Natural killer cell (primary cell): ENCODE data around the gene MYF5. TPM values are rescaled to one million over a fixed set of nuclear protein-coding genes. Genes with fewer than 3 reads are reported as not detected.

ENCODE experiments used
- ATAC-seq, 3 donors: fragments of 150-1000 bp in 2 of 3; fragments of 200-7000 bp in 1 of 3; cut with Tn5 transposase; 1 replicate in 1 of 3; 2 replicates in 2 of 3; pipeline ENCODE4 v1.10.0; 2021; ENCODE audit warnings: mild to moderate bottlenecking in 2 of 3, moderate library complexity in 2 of 3
- DNase-seq, 2 donors: peaks; one replicate each; pipeline versions ENCODE4 v3.0.0 to v3.0.0-alpha.2; 2013 to 2021; ENCODE audit warnings: mixed read lengths in 1 of 2
- H3K27ac ChIP-seq: one replicate; pipeline ENCODE4 v1.5.1; 2013; ENCODE audit warnings: mild to moderate bottlenecking, low read length
- H3K27me3 ChIP-seq: one replicate; pipeline ENCODE4 v1.6.1; 2013; ENCODE audit warnings: low read length; ENCODE audit not compliant: control insufficient read depth, insufficient read depth
- H3K36me3 ChIP-seq: one replicate; pipeline ENCODE4 v1.6.1; 2013; ENCODE audit warnings: low read length; ENCODE audit not compliant: control insufficient read depth, insufficient read depth
- H3K4me1 ChIP-seq: one replicate; pipeline ENCODE4 v1.6.1; 2013; ENCODE audit warnings: low read length; ENCODE audit not compliant: control insufficient read depth, insufficient read depth
- H3K4me3 ChIP-seq: one replicate; pipeline ENCODE4 v1.5.1; 2013; ENCODE audit warnings: low read length
- H3K9me3 ChIP-seq: one replicate; pipeline ENCODE4 v1.6.1; 2013; ENCODE audit warnings: low read length; ENCODE audit not compliant: control insufficient read depth, insufficient read depth
- H3K27ac Mint-ChIP-seq, 2 donors: one replicate each; pipeline ENCODE4 v1.8.0; 2022; ENCODE audit warnings: mild to moderate bottlenecking in 2 of 2, mixed read lengths in 2 of 2, moderate library complexity in 1 of 2
- H3K27me3 Mint-ChIP-seq, 2 donors: one replicate each; pipeline ENCODE4 v1.8.0; 2022; ENCODE audit warnings: low read depth in 2 of 2, mixed read lengths in 2 of 2
- H3K36me3 Mint-ChIP-seq: one replicate; pipeline ENCODE4 v1.8.0; 2022; ENCODE audit warnings: mixed read lengths
- H3K4me1 Mint-ChIP-seq, 2 donors: one replicate each; pipeline ENCODE4 v1.8.0; 2022; ENCODE audit warnings: mixed read lengths in 2 of 2
- H3K4me3 Mint-ChIP-seq: one replicate; pipeline ENCODE4 v1.8.0; 2022; ENCODE audit warnings: mild to moderate bottlenecking, moderate library complexity, mixed read lengths
- H3K9me3 Mint-ChIP-seq, 2 donors: one replicate each; pipeline ENCODE4 v1.8.0; 2022; ENCODE audit warnings: mixed read lengths in 2 of 2
- CTCF ChIP-seq: fragments of 200-600 bp; IDR thresholded peaks from one replicate; pipeline ENCODE4 v1.8.0; 2022; ENCODE audit warnings: antibody characterized with exemption
- WGBS: methylation state at CpG from one replicate; pipeline ENCODE4 v1.1.7; 2013; ENCODE audit warnings: missing lambda C conversion rate; ENCODE audit not compliant: insufficient coverage; 5-methylcytosine and 5-hydroxymethylcytosine counted together
- intact Hi-C: fragments of 100-400 bp; cut with micrococcal nuclease; formaldehyde crosslinking; loops from one replicate; pipeline ENCODE4 v1.14.2; 2022
- total RNA-seq, 4 donors: library from RNA; stranded (reverse); fragments of 120-200 nt in 1 of 4; gene quantifications; one replicate each; pipeline versions ENCODE4 v1.2.3 to v1.2.4, GENCODE V29; 2013 to 2022

Gene MYF5
- total RNA-seq, 3 donors from 2014 or later (not counting 1 experiment from before 2014, with no cell fraction given): not detected

DNA sequence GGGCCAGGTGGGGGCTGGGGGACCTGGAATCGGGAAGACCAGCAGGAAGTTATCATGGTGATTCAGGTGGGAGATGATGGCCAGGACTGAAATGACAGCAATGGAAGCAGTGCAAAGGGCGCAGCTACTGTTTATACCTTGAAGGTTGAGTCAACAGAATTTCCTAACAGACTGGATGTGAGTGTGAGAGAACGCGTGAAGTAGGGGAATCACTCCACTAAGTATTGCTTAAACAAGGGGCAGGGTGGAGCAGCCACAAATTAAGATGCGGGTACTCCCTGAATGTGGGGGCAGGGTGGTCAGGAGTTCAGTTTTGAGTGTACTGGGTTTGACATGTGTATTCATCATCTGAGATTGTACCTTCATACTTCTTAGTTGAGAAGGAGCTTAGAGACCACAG lies 45.1 kb downstream of the MYF5 start:
- Mint-ChIP-seq H3K36me3 (no peaks in the 10 kb centered on the region), H3K4me3 (no peak overlapping the region), H3K27me3 (no peaks in the 10 kb centered on the region), H3K4me1 (no peaks in the 10 kb centered on the region), H3K9me3 (peaks cover 4 to 8% of the 10 kb centered on the region in 2 donors), H3K27ac (no peak overlapping the region)
- 72% methylated on average over 5 of the region's 5 CpGs for WGBS
- H3K4me3 ChIP-seq: no peak overlapping the region
- no peaks in the 10 kb centered on the region for H3K4me1 ChIP-seq
- ATAC-seq (no peak), DNase-seq (no peak)
- H3K9me3 ChIP-seq: no peaks in the 10 kb centered on the region
- H3K27ac ChIP-seq: no peak overlapping the region
- TF ChIP-seq CTCF: no peak
- intact Hi-C loops: no loop called here
- H3K36me3 ChIP-seq: no peaks in the 10 kb centered on the region
- H3K27me3 ChIP-seq: no peaks in the 10 kb centered on the region

GRCh38 chr12:80763874-80764273 lies 47.2 kb downstream of the MYF5 start:
- no peaks in the 10 kb centered on the region for H3K27me3 ChIP-seq
- no peak for TF ChIP-seq CTCF
- DNase-seq: no peak
- H3K27ac Mint-ChIP-seq: no peak overlapping the region
- H3K27ac ChIP-seq: no peak overlapping the region
- no peaks in the 10 kb centered on the region for H3K9me3 ChIP-seq
- WGBS: 3% methylated on average over 2 of the region's 4 CpGs
- H3K4me1 ChIP-seq: no peaks in the 10 kb centered on the region
- no peaks in the 10 kb centered on the region for H3K4me1 Mint-ChIP-seq
- no peaks in the 10 kb centered on the region for H3K36me3 Mint-ChIP-seq
- intact Hi-C loops: no loop called here
- H3K27me3 Mint-ChIP-seq: no peaks in the 10 kb centered on the region
- H3K4me3 ChIP-seq: no peak overlapping the region
- H3K4me3 Mint-ChIP-seq: no peak overlapping the region
- ATAC-seq: no peak
- H3K36me3 ChIP-seq: no peaks in the 10 kb centered on the region
- peaks cover 2 to 8% of the 10 kb centered on the region in 2 donors for H3K9me3 Mint-ChIP-seq

GRCh38 chr12:80766210-80766609 lies 49.5 kb downstream of the MYF5 start:
- no peak overlapping the region for H3K27ac Mint-ChIP-seq
- 90% methylated on average over 1 of the region's 1 CpG for WGBS
- Histone ChIP-seq H3K9me3 (no peaks in the 10 kb centered on the region), H3K4me1 (no peaks in the 10 kb centered on the region), H3K27ac (no peak overlapping the region), H3K4me3 (no peak overlapping the region), H3K36me3 (no peaks in the 10 kb centered on the region), H3K27me3 (no peaks in the 10 kb centered on the region)
- H3K9me3 Mint-ChIP-seq: peaks cover 3 to 5% of the 10 kb centered on the region in 2 donors
- intact Hi-C loops: no loop called here
- DNase-seq: no peak
- H3K4me1 Mint-ChIP-seq: no peaks in the 10 kb centered on the region
- no peaks in the 10 kb centered on the region for H3K36me3 Mint-ChIP-seq
- TF ChIP-seq CTCF: no peak
- no peak for ATAC-seq
- no peak overlapping the region for H3K4me3 Mint-ChIP-seq
- H3K27me3 Mint-ChIP-seq: no peaks in the 10 kb centered on the region

DNA sequence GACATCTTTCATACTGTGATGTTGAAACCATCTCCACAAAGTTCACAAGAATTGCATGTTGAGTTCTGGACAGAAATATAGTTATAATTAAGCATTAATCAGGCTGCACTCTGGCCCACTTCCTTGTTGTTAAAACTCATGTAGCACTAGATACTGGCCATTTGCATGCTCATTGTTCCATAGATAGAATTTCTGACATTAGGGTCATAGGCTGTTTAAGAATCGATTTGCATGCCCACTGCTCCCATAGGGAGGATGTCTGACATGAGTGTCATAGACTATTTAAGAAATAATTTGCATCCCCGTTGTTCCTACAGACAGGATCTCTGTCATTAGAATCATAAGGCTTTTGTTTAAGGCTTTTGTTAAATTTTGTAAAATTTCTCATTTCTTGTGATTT lies 50.2 kb downstream of the MYF5 start:
- Mint-ChIP-seq H3K4me3 (no peak overlapping the region), H3K27me3 (no peaks in the 10 kb centered on the region), H3K27ac (no peak overlapping the region), H3K4me1 (no peaks in the 10 kb centered on the region), H3K9me3 (peaks cover 4 to 6% of the 10 kb centered on the region in 2 donors), H3K36me3 (no peaks in the 10 kb centered on the region)
- H3K27ac ChIP-seq: no peak overlapping the region
- no peaks in the 10 kb centered on the region for H3K27me3 ChIP-seq
- ATAC-seq: no peak
- H3K4me1 ChIP-seq: no peaks in the 10 kb centered on the region
- 81% methylated on average over 1 of the region's 2 CpGs for WGBS
- H3K36me3 ChIP-seq: no peaks in the 10 kb centered on the region
- intact Hi-C loops: no loop called here
- DNase-seq: no peak
- no peaks in the 10 kb centered on the region for H3K9me3 ChIP-seq
- H3K4me3 ChIP-seq: no peak overlapping the region
- no peak for TF ChIP-seq CTCF
